Measurements from ENCODE around the gene B4GALT3.

The B4GALT3 gene

GRCh38 chr1:161121834-161122233, 55.5 kb downstream of the B4GALT3 start:
- TF ChIP-seq CTCF (IDR thresholded peaks at IDR 0.05; ENCODE audit: low read depth, low read length) = no peak
- H3K4me3 ChIP-seq (ENCODE audit: low read depth, low read length) = no peak overlapping the region

Measured in WI38 (cell line).